ENCODE data around the gene SAP25. TPM values are rescaled to one million over a fixed set of nuclear protein-coding genes. Genes with fewer than 3 reads are reported as not detected.

SAP25 gene
- polyA plus RNA-seq, 1 of the 3 experiments (the other 2 are of a cell fraction): 1.2 TPM

DNA sequence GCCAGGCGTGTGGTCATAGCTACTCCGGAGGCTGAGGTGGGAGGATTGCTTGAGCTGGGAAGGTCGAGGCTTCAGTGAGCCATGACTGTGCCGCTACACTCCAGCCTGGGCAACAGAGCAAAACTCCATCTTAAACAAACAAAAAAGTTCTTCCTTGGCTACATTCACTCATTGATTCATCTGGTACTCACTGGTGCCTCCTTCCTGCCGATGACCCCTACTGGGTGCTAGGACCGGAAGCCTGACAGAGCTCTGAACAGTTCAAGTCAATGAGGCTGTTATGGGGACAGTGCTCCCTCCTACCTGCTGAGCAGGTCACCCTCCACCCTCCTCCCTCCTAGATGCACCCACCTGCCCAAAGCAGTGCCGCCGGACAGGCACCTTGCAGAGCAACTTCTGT is 33.4 kb upstream of the SAP25 start:
- Histone ChIP-seq H3K4me1 (ENCODE audit: control insufficient read depth in 1 of 2, insufficient read depth in 2 of 2, low read depth in 1 of 2, low read length in 1 of 2) (peaks cover 2 to 6% of the 10 kb centered on the region in 2 experiments; a peak in 1 of 4 replicates), H3K27ac (ENCODE audit: low read depth in 2 of 2, low read length in 1 of 2) (no peak overlapping the region), H3F3A (replicated peaks; ENCODE audit: insufficient read depth) (peaks cover 63% of the 10 kb centered on the region), H3K79me2 (ENCODE audit: insufficient read depth) (peaks cover 16% of the 10 kb centered on the region), H3K4me2 (no peak overlapping the region), H2AFZ (ENCODE audit: low read depth) (no peak overlapping the region), H3K9me3 (no peaks in the 10 kb centered on the region), H3K4me3 (ENCODE audit: low read depth in 2 of 2, low read length in 1 of 2) (no peak overlapping the region), H3K9me2 (no peaks in the 10 kb centered on the region), H3K27me3 (ENCODE audit: insufficient read depth) (no peaks in the 10 kb centered on the region), H3K36me3 (replicated peaks in 1 of 2; ENCODE audit: control insufficient read depth in 1 of 2, insufficient read depth in 2 of 2, low read length in 1 of 2) (peaks cover 27 to 32% of the 10 kb centered on the region in 2 experiments), H3K9ac (no peak overlapping the region), H4K20me1 (ENCODE audit: insufficient read depth) (no peaks in the 10 kb centered on the region)
- TF ChIP-seq NFIC (IDR thresholded peaks at IDR 0.05; ENCODE audit: borderline replicate concordance): no peak
- no peak for TF ChIP-seq YY1 (IDR thresholded peaks at IDR 0.05; ENCODE audit: low read depth)
- TF ChIP-seq POLR2AphosphoS5 (IDR thresholded peaks at IDR 0.05; ENCODE audit: low read depth, low read length): no peak
- TF ChIP-seq RAD21 (IDR thresholded peaks at IDR 0.05; ENCODE audit: low read length): no peak
- no peak for TF ChIP-seq ELF1 (IDR thresholded peaks at IDR 0.05)
- TF ChIP-seq GATA2 (CRISPR knock-in tag; IDR thresholded peaks at IDR 0.05): no peak
- CTCF ChIA-PET: interaction anchor here (0.9 to 5.0 kb wide), 5 partner anchors 26 to 84 kb away, joined by 3 to 38 read pairs (median 4); no protein-coding TSS in a partner anchor
- DNase-seq: no peak
- 90% methylated on average over 8 of the region's 8 CpGs for WGBS (ENCODE audit: low lambda C conversion rate)
- POLR2A ChIA-PET: interaction anchor here (0.5 to 0.6 kb wide), 2 partner anchors 21 to 64 kb away, joined by 3 read pairs; partner anchors contain the start of gene FBXO24

DNA sequence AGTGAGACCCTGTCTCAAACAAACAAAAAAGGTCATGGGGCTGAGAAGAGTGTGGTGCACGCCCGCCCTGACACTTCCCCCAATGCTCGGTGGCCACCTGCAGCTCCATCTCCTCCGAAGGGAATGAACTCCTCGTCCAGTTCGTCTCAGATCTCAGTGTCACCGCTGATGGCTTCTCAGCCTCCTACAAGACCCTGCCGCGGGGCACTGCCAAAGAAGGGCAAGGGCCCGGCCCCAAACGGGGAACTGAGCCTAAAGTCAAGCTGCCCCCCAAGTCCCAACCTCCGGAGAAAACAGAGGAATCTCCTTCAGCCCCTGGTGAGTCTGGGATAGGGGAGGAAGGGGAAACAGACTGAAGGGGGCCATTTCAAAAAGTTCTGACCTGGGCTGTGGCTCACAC is 32.6 kb upstream of the SAP25 start:
- no peaks in the 10 kb centered on the region for H3K9me2 ChIP-seq
- H3K27ac ChIP-seq (ENCODE audit: low read depth in 2 of 2, low read length in 1 of 2): no peak overlapping the region
- peaks cover 18% of the 10 kb centered on the region for H3K79me2 ChIP-seq (ENCODE audit: insufficient read depth)
- ChIA-PET CTCF (interaction anchor here (0.6 to 5.4 kb wide), 9 partner anchors 20 to 478 kb away, joined by 3 to 62 read pairs (median 4); partner anchors contain the start of genes FBXO24 and LRCH4), POLR2A (interaction anchor here (0.5 to 1.5 kb wide), 2 partner anchors 50 to 163 kb away, joined by 3 to 4 read pairs; partner anchors contain the start of gene ACTL6B)
- no peaks in the 10 kb centered on the region for H3K9me3 ChIP-seq
- peaks cover 60% of the 10 kb centered on the region for H3F3A ChIP-seq (replicated peaks; ENCODE audit: insufficient read depth)
- no peak overlapping the region for H3K9ac ChIP-seq
- peaks cover 10 to 11% of the 10 kb centered on the region in 2 experiments; a peak in 3 of 4 replicates for H3K4me1 ChIP-seq (ENCODE audit: control insufficient read depth in 1 of 2, insufficient read depth in 2 of 2, low read depth in 1 of 2, low read length in 1 of 2)
- H3K27me3 ChIP-seq (ENCODE audit: insufficient read depth): no peaks in the 10 kb centered on the region
- no peak overlapping the region for H2AFZ ChIP-seq (ENCODE audit: low read depth)
- H3K4me3 ChIP-seq (ENCODE audit: low read depth in 2 of 2, low read length in 1 of 2): no peak overlapping the region
- WGBS (ENCODE audit: low lambda C conversion rate): 94% methylated on average over 12 of the region's 12 CpGs
- DNase-seq: no peak
- H3K4me2 ChIP-seq: no peak overlapping the region
- TF ChIP-seq YY1 (IDR thresholded peaks at IDR 0.05; ENCODE audit: low read depth) (no peak), TEAD4 (IDR thresholded peaks at IDR 0.05; ENCODE audit: borderline replicate concordance, insufficient read depth) (no peak), ELF1 (IDR thresholded peaks at IDR 0.05) (no peak), RFX5 (IDR thresholded peaks at IDR 0.05; ENCODE audit: low read length) (no peak), TAF1 (IDR thresholded peaks at IDR 0.05; ENCODE audit: borderline replicate concordance, low read depth, low read length) (no peak), JUND (IDR thresholded peaks at IDR 0.05) (no peak), NRF1 (IDR thresholded peaks at IDR 0.05; ENCODE audit: low read depth, low read length) (no peak), CHD2 (IDR thresholded peaks at IDR 0.05; ENCODE audit: low read length, partially characterized antibody) (no peak)
- TF ChIP-seq, protein P1, sequence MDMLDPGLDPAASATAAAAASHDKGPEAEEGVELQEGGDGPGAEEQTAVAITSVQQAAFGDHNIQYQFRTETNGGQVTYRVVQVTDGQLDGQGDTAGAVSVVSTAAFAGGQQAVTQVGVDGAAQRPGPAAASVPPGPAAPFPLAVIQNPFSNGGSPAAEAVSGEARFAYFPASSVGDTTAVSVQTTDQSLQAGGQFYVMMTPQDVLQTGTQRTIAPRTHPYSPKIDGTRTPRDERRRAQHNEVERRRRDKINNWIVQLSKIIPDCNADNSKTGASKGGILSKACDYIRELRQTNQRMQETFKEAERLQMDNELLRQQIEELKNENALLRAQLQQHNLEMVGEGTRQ (IDR thresholded peaks at IDR 0.05; ENCODE audit: borderline replicate concordance, low read depth, low read length): no peak
- TF ChIP-seq, protein P2, sequence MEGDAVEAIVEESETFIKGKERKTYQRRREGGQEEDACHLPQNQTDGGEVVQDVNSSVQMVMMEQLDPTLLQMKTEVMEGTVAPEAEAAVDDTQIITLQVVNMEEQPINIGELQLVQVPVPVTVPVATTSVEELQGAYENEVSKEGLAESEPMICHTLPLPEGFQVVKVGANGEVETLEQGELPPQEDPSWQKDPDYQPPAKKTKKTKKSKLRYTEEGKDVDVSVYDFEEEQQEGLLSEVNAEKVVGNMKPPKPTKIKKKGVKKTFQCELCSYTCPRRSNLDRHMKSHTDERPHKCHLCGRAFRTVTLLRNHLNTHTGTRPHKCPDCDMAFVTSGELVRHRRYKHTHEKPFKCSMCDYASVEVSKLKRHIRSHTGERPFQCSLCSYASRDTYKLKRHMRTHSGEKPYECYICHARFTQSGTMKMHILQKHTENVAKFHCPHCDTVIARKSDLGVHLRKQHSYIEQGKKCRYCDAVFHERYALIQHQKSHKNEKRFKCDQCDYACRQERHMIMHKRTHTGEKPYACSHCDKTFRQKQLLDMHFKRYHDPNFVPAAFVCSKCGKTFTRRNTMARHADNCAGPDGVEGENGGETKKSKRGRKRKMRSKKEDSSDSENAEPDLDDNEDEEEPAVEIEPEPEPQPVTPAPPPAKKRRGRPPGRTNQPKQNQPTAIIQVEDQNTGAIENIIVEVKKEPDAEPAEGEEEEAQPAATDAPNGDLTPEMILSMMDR (IDR thresholded peaks at IDR 0.05): no peak
- TF ChIP-seq, protein P3, sequence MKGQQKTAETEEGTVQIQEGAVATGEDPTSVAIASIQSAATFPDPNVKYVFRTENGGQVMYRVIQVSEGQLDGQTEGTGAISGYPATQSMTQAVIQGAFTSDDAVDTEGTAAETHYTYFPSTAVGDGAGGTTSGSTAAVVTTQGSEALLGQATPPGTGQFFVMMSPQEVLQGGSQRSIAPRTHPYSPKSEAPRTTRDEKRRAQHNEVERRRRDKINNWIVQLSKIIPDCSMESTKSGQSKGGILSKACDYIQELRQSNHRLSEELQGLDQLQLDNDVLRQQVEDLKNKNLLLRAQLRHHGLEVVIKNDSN (IDR thresholded peaks at IDR 0.05; ENCODE audit: borderline replicate concordance, low read depth): no peak
- TF ChIP-seq, protein P4, sequence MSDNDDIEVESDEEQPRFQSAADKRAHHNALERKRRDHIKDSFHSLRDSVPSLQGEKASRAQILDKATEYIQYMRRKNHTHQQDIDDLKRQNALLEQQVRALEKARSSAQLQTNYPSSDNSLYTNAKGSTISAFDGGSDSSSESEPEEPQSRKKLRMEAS (IDR thresholded peaks at IDR 0.05; ENCODE audit: low read depth): no peak
- no peaks in the 10 kb centered on the region for H4K20me1 ChIP-seq (ENCODE audit: insufficient read depth)
- H3K36me3 ChIP-seq (replicated peaks in 1 of 2; ENCODE audit: control insufficient read depth in 1 of 2, insufficient read depth in 2 of 2, low read length in 1 of 2): peaks cover 27 to 32% of the 10 kb centered on the region in 2 experiments

All from SK-N-SH (cell line).